AG10803 (cell line): ENCODE measurements around the gene RGS7.
A peak's percentile ranks its signal among the peaks of the same experiment; 100 is the strongest.

Experiments used
- DNase-seq: peaks from one replicate; pipeline ENCODE4 v3.0.0; 2010; ENCODE audit warnings: low read depth
- H3K4me3 ChIP-seq: 2 replicates; pipeline ENCODE4 v1.5.1; 2011; ENCODE audit warnings: mild to moderate bottlenecking, low read length, control low read depth
- CTCF ChIP-seq: conservative IDR thresholded peaks from 2 replicates; pipeline ENCODE4 v1.5.1; 2011; ENCODE audit warnings: mild to moderate bottlenecking, low read length, control low read depth, inconsistent platforms

RGS7 gene

GRCh38 chr1:240999826-241000225 lies 357.2 kb downstream of the RGS7 start:
- no peak for TF ChIP-seq CTCF
- no peak overlapping the region for H3K4me3 ChIP-seq
- no peak for DNase-seq

- no peak for DNase-seq
- TF ChIP-seq CTCF = no peak
- no peak overlapping the region for H3K4me3 ChIP-seq
Observed at GRCh38 chr1:240998441-240999015, 358.5 kb downstream of the RGS7 start.

- H3K4me3 ChIP-seq = no peak overlapping the region
- peak; percentile 23 for DNase-seq
- no peak for TF ChIP-seq CTCF
Observed at GRCh38 chr1:240998024-240998423, 359.0 kb downstream of the RGS7 start.

GRCh38 chr1:240993004-240993403 lies 364.0 kb downstream of the RGS7 start:
- no peak for DNase-seq
- H3K4me3 ChIP-seq = no peak overlapping the region

GRCh38 chr1:240991230-240991629 lies 365.8 kb downstream of the RGS7 start:
- DNase-seq = no peak
- H3K4me3 ChIP-seq = no peak overlapping the region
- TF ChIP-seq CTCF = no peak

More at GRCh38 chr1:240993004-240993403, 364.0 kb downstream of the RGS7 start:
- no peak for TF ChIP-seq CTCF

GRCh38 chr1:240987928-240988327 lies 369.1 kb downstream of the RGS7 start:
- no peak for TF ChIP-seq CTCF
- no peak overlapping the region for H3K4me3 ChIP-seq
- no peak for DNase-seq

GRCh38 chr1:240985081-240985480 lies 371.9 kb downstream of the RGS7 start:
- no peak for TF ChIP-seq CTCF
- H3K4me3 ChIP-seq = no peak overlapping the region
- no peak for DNase-seq
